ENCODE measurements around the gene CNN2. TPM values are rescaled to one million over a fixed set of nuclear protein-coding genes. Genes with fewer than 3 reads are reported as not detected.
A peak's percentile ranks its signal among the peaks of the same experiment; 100 is the strongest.
"Not testable (repeated sequence)": the region's sequence is repeated elsewhere in the genome, so short reads cannot be mapped to it uniquely, and the experiment has no call there.

The CNN2 gene
- total RNA-seq, 4 donors from 2014 or later = 69.9 to 122 (median 79.4) TPM

GRCh38 chr19:1019616-1019961 is 6.8 kb upstream of the CNN2 start:
- Histone ChIP-seq H3K27me3 (no peaks in the 10 kb centered on the region), H3K9me3 (no peaks in the 10 kb centered on the region), H3K4me3 (peak overlapping the region; percentile 69 to 98 (median 90)), H3K27ac (peak overlapping the region; percentile 47 to 96 (median 93)), H3K36me3 (peaks cover 0 to 2% (median 0%) of the 10 kb centered on the region in 3 donors), H3K4me1 (peaks cover 0 to 80% (median 61%) of the 10 kb centered on the region in 4 donors)
- DNase-seq (ENCODE audit: low spot score in 2 of 2) = no peak
- TF ChIP-seq EP300 (IDR thresholded peaks at IDR 0.05) = no peak
- TF ChIP-seq CTCF (IDR thresholded peaks at IDR 0.05) = no peak
- TF ChIP-seq POLR2A (IDR thresholded peaks at IDR 0.05) = no peak
- 69 to 77% methylated on average over 11 to 13 of the region's 18 CpGs for WGBS, 2 donors

GRCh38 chr19:1019980-1020867 is 6.2 kb upstream of the CNN2 start:
- Histone ChIP-seq H3K27ac (peak overlapping the region; percentile 90 to 96 (median 94)), H3K4me1 (peaks cover 0 to 73% (median 56%) of the 10 kb centered on the region in 4 donors)
- no peak for DNase-seq (ENCODE audit: low spot score in 2 of 2)

GRCh38 chr19:1020868-1021425 is 5.5 kb upstream of the CNN2 start, which contains the start of gene TMEM259:
Gene TMEM259 (minus strand): TSS chr19:1021123. CDS start chr19:1020996, 127 bp downstream.
- peak; percentile 96 to 98 for DNase-seq (ENCODE audit: low spot score in 2 of 2)
- Histone ChIP-seq H3K4me3 (peak within 1 kb of the TSS; percentile 69 to 98 (median 90)), H3K27me3 (peaks cover 0 to 5% of the 10 kb centered on the region in 2 donors), H3K9me3 (no peaks in the 10 kb centered on the region), H3K27ac (peak within 1 kb of the TSS; percentile 90 to 96 (median 94)), H3K36me3 (no peaks in the 10 kb centered on the region), H3K4me1 (peaks cover 0 to 71% (median 50%) of the 10 kb centered on the region in 4 donors)
- TF ChIP-seq EP300 (IDR thresholded peaks at IDR 0.05) (no peak), POLR2A (IDR thresholded peaks at IDR 0.05) (peak in 1 of 2 donors; percentile 78), CTCF (IDR thresholded peaks at IDR 0.05) (peak in 1 of 5 experiments; percentile 28)
- 0 to 1% methylated on average over 39 to 52 of the region's 68 CpGs for WGBS, 2 donors

More at GRCh38 chr19:1019980-1020867, 6.2 kb upstream of the CNN2 start:
- WGBS, 2 donors = 2% methylated on average over 31 to 60 of the region's 60 CpGs
- H3K36me3 ChIP-seq = no peaks in the 10 kb centered on the region
- TF ChIP-seq CTCF (IDR thresholded peaks at IDR 0.05) (no peak), POLR2A (IDR thresholded peaks at IDR 0.05) (no peak)
- H3K4me3 ChIP-seq = peak overlapping the region; percentile 69 to 98 (median 90)
- H3K27me3 ChIP-seq = no peaks in the 10 kb centered on the region
- H3K9me3 ChIP-seq = no peaks in the 10 kb centered on the region

- DNase-seq (ENCODE audit: low spot score in 2 of 2); H3K9me3 ChIP-seq; H3K27ac ChIP-seq; H3K4me3 ChIP-seq; H3K36me3 ChIP-seq: not testable (repeated sequence)
- Histone ChIP-seq H3K4me1 (peaks cover 0 to 69% (median 29%) of the 10 kb centered on the region in 4 donors), H3K27me3 (peaks cover 0 to 25% of the 10 kb centered on the region in 2 donors)
- 89 to 90% methylated on average over 5 of the region's 5 CpGs for WGBS, 2 donors
Measured at GRCh38 chr19:1023883-1024188, 2.6 kb upstream of the CNN2 start.

- H3K9me3 ChIP-seq; H3K4me3 ChIP-seq; H3K27ac ChIP-seq; H3K36me3 ChIP-seq; DNase-seq (ENCODE audit: low spot score in 2 of 2): not testable (repeated sequence)
- peaks cover 0 to 68% (median 18%) of the 10 kb centered on the region in 4 donors for H3K4me1 ChIP-seq
- H3K27me3 ChIP-seq = peaks cover 0 to 25% of the 10 kb centered on the region in 2 donors
- 90 to 95% methylated on average over 6 of the region's 6 CpGs for WGBS, 2 donors
Measured at GRCh38 chr19:1025080-1025479, 1.3 kb upstream of the CNN2 start.
